Measurements from ENCODE around the gene RNF144B.

The RNF144B gene

GRCh38 chr6:18469536-18469935 is 82.4 kb downstream of the RNF144B start:
- Histone ChIP-seq H3K4me1 (ENCODE audit: insufficient read depth, poor library complexity, severe bottlenecking) (no peaks in the 10 kb centered on the region), H3K4me3 (ENCODE audit: severe bottlenecking) (no peak overlapping the region), H3K9me3 (ENCODE audit: severe bottlenecking) (no peaks in the 10 kb centered on the region), H3K27me3 (ENCODE audit: insufficient read depth, poor library complexity, severe bottlenecking) (no peaks in the 10 kb centered on the region), H3K27ac (ENCODE audit: poor library complexity, severe bottlenecking) (no peak overlapping the region), H3K36me3 (ENCODE audit: low read depth) (no peaks in the 10 kb centered on the region)
- DNase-seq (ENCODE audit: low spot score) (no peak), ATAC-seq (ENCODE audit: low read depth) (no peak)
- TF ChIP-seq CTCF (IDR thresholded peaks at IDR 0.05; ENCODE audit: poor library complexity, severe bottlenecking) = no peak

- DNase-seq (ENCODE audit: low spot score) = no peak
- H3K4me3 ChIP-seq (ENCODE audit: severe bottlenecking) = no peak overlapping the region
- no peak overlapping the region for H3K27ac ChIP-seq (ENCODE audit: poor library complexity, severe bottlenecking)
- no peaks in the 10 kb centered on the region for H3K4me1 ChIP-seq (ENCODE audit: insufficient read depth, poor library complexity, severe bottlenecking)
- no peak for TF ChIP-seq CTCF (IDR thresholded peaks at IDR 0.05; ENCODE audit: poor library complexity, severe bottlenecking)
- no peaks in the 10 kb centered on the region for H3K27me3 ChIP-seq (ENCODE audit: insufficient read depth, poor library complexity, severe bottlenecking)
- no peaks in the 10 kb centered on the region for H3K36me3 ChIP-seq (ENCODE audit: low read depth)
- H3K9me3 ChIP-seq (ENCODE audit: severe bottlenecking) = no peaks in the 10 kb centered on the region
- no peak for ATAC-seq (ENCODE audit: low read depth)
Measured at GRCh38 chr6:18471232-18471964, 84.2 kb downstream of the RNF144B start.

- ATAC-seq (ENCODE audit: low read depth) (no peak), DNase-seq (ENCODE audit: low spot score) (no peak)
- no peaks in the 10 kb centered on the region for H3K9me3 ChIP-seq (ENCODE audit: severe bottlenecking)
- H3K27ac ChIP-seq (ENCODE audit: poor library complexity, severe bottlenecking) = no peak overlapping the region
- TF ChIP-seq CTCF (IDR thresholded peaks at IDR 0.05; ENCODE audit: poor library complexity, severe bottlenecking) = no peak
- no peaks in the 10 kb centered on the region for H3K4me1 ChIP-seq (ENCODE audit: insufficient read depth, poor library complexity, severe bottlenecking)
- no peaks in the 10 kb centered on the region for H3K36me3 ChIP-seq (ENCODE audit: low read depth)
- H3K4me3 ChIP-seq (ENCODE audit: severe bottlenecking) = no peak overlapping the region
- H3K27me3 ChIP-seq (ENCODE audit: insufficient read depth, poor library complexity, severe bottlenecking) = no peaks in the 10 kb centered on the region
Measured at GRCh38 chr6:18472941-18473340, 85.8 kb downstream of the RNF144B start.

- Histone ChIP-seq H3K27me3 (ENCODE audit: insufficient read depth, poor library complexity, severe bottlenecking) (no peaks in the 10 kb centered on the region), H3K4me3 (ENCODE audit: severe bottlenecking) (no peak overlapping the region), H3K36me3 (ENCODE audit: low read depth) (no peaks in the 10 kb centered on the region), H3K27ac (ENCODE audit: poor library complexity, severe bottlenecking) (no peak overlapping the region), H3K9me3 (ENCODE audit: severe bottlenecking) (no peaks in the 10 kb centered on the region), H3K4me1 (ENCODE audit: insufficient read depth, poor library complexity, severe bottlenecking) (no peaks in the 10 kb centered on the region)
- DNase-seq (ENCODE audit: low spot score) = no peak
- no peak for TF ChIP-seq CTCF (IDR thresholded peaks at IDR 0.05; ENCODE audit: poor library complexity, severe bottlenecking)
- ATAC-seq (ENCODE audit: low read depth) = no peak
Measured at GRCh38 chr6:18473755-18474154, 86.6 kb downstream of the RNF144B start.

DNA sequence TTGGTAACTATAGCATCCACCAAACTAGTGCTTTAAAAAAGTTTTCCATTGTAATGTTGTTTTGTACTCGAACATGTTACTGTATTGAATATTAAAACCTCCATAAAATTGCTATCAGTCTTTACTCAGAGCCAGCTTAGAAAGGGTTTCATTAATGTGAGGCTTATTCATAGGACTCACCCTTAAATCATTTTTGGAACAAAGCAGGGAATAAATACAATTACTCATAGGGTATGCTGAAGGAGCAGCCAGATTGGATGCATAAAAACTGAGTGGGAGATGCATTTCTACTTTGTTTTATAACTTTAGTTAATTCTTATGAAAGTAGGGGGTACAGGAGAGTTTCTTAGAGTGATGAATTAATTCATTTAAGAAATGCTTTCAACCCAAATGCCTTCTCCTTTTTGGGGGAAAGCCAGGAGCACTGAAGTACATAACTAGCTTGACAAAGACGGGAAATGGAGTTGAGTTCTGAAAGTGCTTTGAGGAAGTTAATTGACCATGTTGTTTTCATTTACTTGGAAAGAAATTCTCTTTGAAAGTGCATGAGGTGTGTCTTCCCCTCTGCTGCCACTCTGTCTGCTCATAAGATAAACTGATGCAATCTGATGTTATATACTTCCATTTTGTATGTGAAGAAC is 90.3 kb downstream of the RNF144B start:
- no peak for DNase-seq (ENCODE audit: low spot score)

More for the DNA sequence above, 90.3 kb downstream of the RNF144B start:
- Histone ChIP-seq H3K9me3 (ENCODE audit: severe bottlenecking) (no peaks in the 10 kb centered on the region), H3K36me3 (ENCODE audit: low read depth) (no peaks in the 10 kb centered on the region), H3K27me3 (ENCODE audit: insufficient read depth, poor library complexity, severe bottlenecking) (no peaks in the 10 kb centered on the region), H3K27ac (ENCODE audit: poor library complexity, severe bottlenecking) (no peak overlapping the region), H3K4me1 (ENCODE audit: insufficient read depth, poor library complexity, severe bottlenecking) (no peaks in the 10 kb centered on the region), H3K4me3 (ENCODE audit: severe bottlenecking) (no peak overlapping the region)
- ATAC-seq (ENCODE audit: low read depth) = peak; percentile 55; the same call in 2 of the 3 replicates
- no peak for TF ChIP-seq CTCF (IDR thresholded peaks at IDR 0.05; ENCODE audit: poor library complexity, severe bottlenecking)

Data from RWPE2 (cell line).